ENCODE data around the gene ADPRM. TPM values are rescaled to one million over a fixed set of nuclear protein-coding genes. Genes with fewer than 3 reads are reported as not detected.
A peak's percentile ranks its signal among the peaks of the same experiment; 100 is the strongest.

Gene ADPRM
- total RNA-seq, 4 donors from 2014 or later, result 5.2 to 39.2 (median 26.5) TPM

DNA sequence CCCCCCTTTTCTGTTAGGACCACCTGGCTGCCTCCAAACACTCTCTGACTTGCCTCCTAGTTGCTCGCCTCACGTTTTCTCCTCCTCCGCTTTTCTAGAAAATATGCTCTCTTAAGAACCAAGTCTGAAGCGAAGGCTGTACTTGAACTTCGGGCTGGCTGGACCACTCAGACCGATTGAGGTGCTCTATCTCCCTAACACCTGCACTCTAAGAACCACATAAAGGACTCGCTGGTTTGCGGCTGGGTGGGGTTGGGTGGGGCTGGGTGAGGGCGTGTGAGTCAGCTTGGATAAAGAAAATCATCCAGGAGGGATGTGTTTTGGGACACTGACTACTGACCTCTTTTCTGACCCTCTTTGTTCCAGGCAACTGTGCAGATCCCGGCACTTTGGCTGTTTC is 55.3 kb downstream of the ADPRM start:
- ATAC-seq (no peak), DNase-seq (no peak)
- in situ Hi-C loops (cut with MboI; ENCODE audit: low sequenced_read_pairs in 4 of 4) (no loop called here), intact Hi-C loops (cut with DNase I; ENCODE audit: low total_unique reads) (no loop called here)
- H3K27ac ChIP-seq, result no peak overlapping the region
- TF ChIP-seq POLR2A (IDR thresholded peaks at IDR 0.05), result no peak
- TF ChIP-seq, protein P1, sequence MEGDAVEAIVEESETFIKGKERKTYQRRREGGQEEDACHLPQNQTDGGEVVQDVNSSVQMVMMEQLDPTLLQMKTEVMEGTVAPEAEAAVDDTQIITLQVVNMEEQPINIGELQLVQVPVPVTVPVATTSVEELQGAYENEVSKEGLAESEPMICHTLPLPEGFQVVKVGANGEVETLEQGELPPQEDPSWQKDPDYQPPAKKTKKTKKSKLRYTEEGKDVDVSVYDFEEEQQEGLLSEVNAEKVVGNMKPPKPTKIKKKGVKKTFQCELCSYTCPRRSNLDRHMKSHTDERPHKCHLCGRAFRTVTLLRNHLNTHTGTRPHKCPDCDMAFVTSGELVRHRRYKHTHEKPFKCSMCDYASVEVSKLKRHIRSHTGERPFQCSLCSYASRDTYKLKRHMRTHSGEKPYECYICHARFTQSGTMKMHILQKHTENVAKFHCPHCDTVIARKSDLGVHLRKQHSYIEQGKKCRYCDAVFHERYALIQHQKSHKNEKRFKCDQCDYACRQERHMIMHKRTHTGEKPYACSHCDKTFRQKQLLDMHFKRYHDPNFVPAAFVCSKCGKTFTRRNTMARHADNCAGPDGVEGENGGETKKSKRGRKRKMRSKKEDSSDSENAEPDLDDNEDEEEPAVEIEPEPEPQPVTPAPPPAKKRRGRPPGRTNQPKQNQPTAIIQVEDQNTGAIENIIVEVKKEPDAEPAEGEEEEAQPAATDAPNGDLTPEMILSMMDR (IDR thresholded peaks at IDR 0.05 in 4 of 5, conservative IDR thresholded peaks at IDR 0.05 in 1 of 5), result no peak
- no peaks in the 10 kb centered on the region for H3K36me3 ChIP-seq
- H3K27me3 ChIP-seq, result no peaks in the 10 kb centered on the region
- H3K4me1 ChIP-seq, result peaks cover 6 to 18% of the 10 kb centered on the region in 2 donors
- H3K9me3 ChIP-seq, result no peaks in the 10 kb centered on the region
- H3K4me3 ChIP-seq, result no peak overlapping the region

DNA sequence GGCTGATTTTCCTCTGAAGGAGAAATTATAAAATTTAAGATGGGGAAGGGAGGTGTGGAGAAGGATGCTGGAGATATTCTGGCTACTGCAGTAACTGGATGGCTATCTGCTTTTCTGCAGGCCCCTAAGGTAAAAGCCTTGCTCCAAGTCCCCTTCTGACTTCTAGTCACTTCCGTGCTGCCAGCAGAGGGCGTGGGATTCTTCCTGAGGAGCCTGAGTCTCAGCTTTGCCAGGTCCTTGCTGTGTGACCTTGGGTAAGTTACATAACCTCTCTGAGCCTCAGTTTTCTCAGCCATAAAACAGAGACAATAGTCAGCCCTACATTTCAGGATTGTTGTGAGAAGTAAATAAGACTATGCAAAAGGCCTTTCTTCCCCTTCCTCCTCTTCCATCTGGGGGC is 56.7 kb downstream of the ADPRM start:
- Histone ChIP-seq H3K27ac (no peak overlapping the region), H3K4me1 (peaks cover 6 to 24% of the 10 kb centered on the region in 2 donors), H3K27me3 (no peaks in the 10 kb centered on the region), H3K36me3 (no peaks in the 10 kb centered on the region), H3K4me3 (no peak overlapping the region), H3K9me3 (no peaks in the 10 kb centered on the region)
- in situ Hi-C loops (cut with MboI; ENCODE audit: low sequenced_read_pairs in 4 of 4) (no loop called here), intact Hi-C loops (cut with DNase I; ENCODE audit: low total_unique reads) (no loop called here)
- TF ChIP-seq, protein P1 (IDR thresholded peaks at IDR 0.05 in 4 of 5, conservative IDR thresholded peaks at IDR 0.05 in 1 of 5), result no peak
- no peak for TF ChIP-seq POLR2A (IDR thresholded peaks at IDR 0.05)
- no peak for DNase-seq
- no peak for ATAC-seq

DNA sequence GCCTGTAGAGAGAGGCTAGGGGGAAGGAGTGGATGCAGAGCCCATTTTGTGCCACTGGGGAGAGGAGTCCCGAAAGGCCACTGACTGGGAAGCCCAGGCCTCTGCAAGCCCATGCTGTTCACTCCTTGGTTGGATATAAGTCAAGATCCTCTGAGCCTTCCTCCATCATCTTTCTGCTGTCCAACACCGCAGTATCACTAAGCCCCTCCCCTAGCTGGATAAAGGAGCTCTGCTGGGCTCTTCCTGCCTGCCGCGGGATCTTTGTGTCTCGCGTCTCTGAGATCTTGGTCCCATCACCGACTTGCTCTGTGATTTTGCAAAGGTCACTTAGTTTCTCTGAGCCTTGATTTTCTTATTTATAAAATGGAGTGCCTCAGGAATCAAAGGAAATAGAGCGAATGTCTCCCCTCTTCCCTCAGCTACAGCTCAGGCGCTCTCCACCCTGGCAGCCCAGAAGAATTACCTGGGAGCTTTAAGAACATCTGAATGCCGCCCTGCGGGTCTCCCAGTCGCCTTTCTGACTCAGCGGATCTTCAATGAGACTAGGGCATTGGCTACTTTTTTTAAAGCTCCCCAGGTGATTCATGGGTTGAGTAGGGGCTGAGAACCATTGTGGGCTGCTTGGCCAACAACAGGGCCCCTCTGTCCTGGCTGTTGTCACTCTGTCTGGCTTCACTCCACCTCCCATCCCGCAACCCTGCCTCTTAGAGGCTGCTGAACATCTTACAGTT is 57.6 kb downstream of the ADPRM start:
- H3K27ac ChIP-seq, result no peak overlapping the region
- H3K9me3 ChIP-seq, result no peaks in the 10 kb centered on the region
- no peaks in the 10 kb centered on the region for H3K36me3 ChIP-seq
- intact Hi-C loops (cut with DNase I; ENCODE audit: low total_unique reads), result no loop called here
- TF ChIP-seq POLR2A (IDR thresholded peaks at IDR 0.05), result no peak
- TF ChIP-seq, protein P1 (IDR thresholded peaks at IDR 0.05 in 4 of 5, conservative IDR thresholded peaks at IDR 0.05 in 1 of 5), result no peak
- H3K27me3 ChIP-seq, result no peaks in the 10 kb centered on the region
- no peak for ATAC-seq
- peaks cover 6 to 24% of the 10 kb centered on the region in 2 donors for H3K4me1 ChIP-seq
- H3K4me3 ChIP-seq, result no peak overlapping the region
- no peak for DNase-seq
- in situ Hi-C loops (cut with MboI; ENCODE audit: low sequenced_read_pairs in 4 of 4), result no loop called here

DNA sequence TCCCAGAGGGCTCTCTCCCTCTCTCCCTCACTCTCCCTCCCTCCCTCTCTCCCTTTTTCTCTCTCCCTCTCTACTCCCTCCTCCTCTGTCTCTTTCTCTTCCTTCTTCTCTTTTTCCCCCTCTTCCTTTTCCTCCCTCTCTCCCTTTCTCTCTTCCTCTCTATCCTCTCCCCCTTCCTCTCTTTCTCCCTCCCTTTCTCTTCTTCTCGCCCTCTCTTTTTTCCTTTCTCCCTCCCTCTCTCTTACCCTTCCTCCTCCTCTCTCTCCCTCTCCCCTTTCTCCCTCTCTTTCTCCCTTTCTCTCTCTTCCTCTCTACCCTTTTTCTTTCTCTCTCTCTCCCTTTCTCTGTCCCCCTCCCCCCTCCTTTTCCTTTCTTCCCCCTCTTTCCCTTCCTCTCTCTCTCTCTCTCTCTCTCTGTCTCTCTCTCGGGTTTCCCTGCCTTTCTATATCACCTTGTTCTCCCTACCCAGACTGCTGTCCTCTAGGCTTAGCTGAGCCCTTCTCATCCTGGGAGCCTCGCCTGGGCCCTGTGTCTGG is 58.3 kb downstream of the ADPRM start:
- Histone ChIP-seq H3K27ac (peak overlapping the region in 1 of 4 donors; percentile 78), H3K9me3 (no peaks in the 10 kb centered on the region), H3K36me3 (no peaks in the 10 kb centered on the region), H3K4me3 (no peak overlapping the region), H3K27me3 (no peaks in the 10 kb centered on the region), H3K4me1 (peaks cover 6 to 24% of the 10 kb centered on the region in 2 donors)
- TF ChIP-seq POLR2A (IDR thresholded peaks at IDR 0.05), result no peak
- TF ChIP-seq, protein P1 (IDR thresholded peaks at IDR 0.05 in 4 of 5, conservative IDR thresholded peaks at IDR 0.05 in 1 of 5), result no peak
- DNase-seq (no peak), ATAC-seq (no peak)
- intact Hi-C loops (cut with DNase I; ENCODE audit: low total_unique reads), result no loop called here
- in situ Hi-C loops (cut with MboI; ENCODE audit: low sequenced_read_pairs in 4 of 4), result no loop called here

Measured in gastrocnemius medialis (tissue), 4 donors.